CD4-positive, alpha-beta T cell treated with Interleukin-15 for 1 hour (primary cell): ENCODE results near the gene NCK2.
"Not testable (repeated sequence)": the region's sequence is repeated elsewhere in the genome, so short reads cannot be mapped to it uniquely, and the experiment has no call there.

Source experiments
- DNase-seq: peaks from one replicate; pipeline ENCODE4 v3.0.0-alpha.2; 2020

Gene NCK2

GRCh38 chr2:105756865-105757264, 12.2 kb downstream of the NCK2 start:
- not testable (repeated sequence) for DNase-seq

- no peak for DNase-seq
These were observed 12.7 kb downstream of the NCK2 start for GRCh38 chr2:105757433-105757832.

GRCh38 chr2:105760191-105760590, 15.5 kb downstream of the NCK2 start:
- DNase-seq = no peak

GRCh38 chr2:105760639-105761337, 16.1 kb downstream of the NCK2 start:
- no peak for DNase-seq

GRCh38 chr2:105761931-105762515, 17.3 kb downstream of the NCK2 start:
- no peak for DNase-seq

GRCh38 chr2:105763076-105763475, 18.4 kb downstream of the NCK2 start:
- no peak for DNase-seq

GRCh38 chr2:105764059-105764458, 19.3 kb downstream of the NCK2 start:
- no peak for DNase-seq

GRCh38 chr2:105765415-105766299, 20.9 kb downstream of the NCK2 start:
- DNase-seq = no peak

- DNase-seq = no peak
These were observed 21.7 kb downstream of the NCK2 start for GRCh38 chr2:105766300-105766866.

- DNase-seq = no peak
These were observed 23.5 kb downstream of the NCK2 start for GRCh38 chr2:105768176-105768575.

- DNase-seq = no peak
These were observed 24.3 kb downstream of the NCK2 start for GRCh38 chr2:105768961-105769452.

- DNase-seq = no peak
These were observed 24.8 kb downstream of the NCK2 start for GRCh38 chr2:105769504-105769903.

- no peak for DNase-seq
These were observed 25.4 kb downstream of the NCK2 start for GRCh38 chr2:105770149-105770548.

GRCh38 chr2:105771291-105771690, 26.6 kb downstream of the NCK2 start:
- not testable (repeated sequence) for DNase-seq

GRCh38 chr2:105771836-105772235, 27.1 kb downstream of the NCK2 start:
- DNase-seq = no peak

GRCh38 chr2:105772362-105772761, 27.6 kb downstream of the NCK2 start:
- no peak for DNase-seq

GRCh38 chr2:105773568-105773967, 28.9 kb downstream of the NCK2 start:
- no peak for DNase-seq

GRCh38 chr2:105774781-105775337, 30.1 kb downstream of the NCK2 start:
- no peak for DNase-seq

GRCh38 chr2:105775809-105776559, 31.3 kb downstream of the NCK2 start:
- DNase-seq = peak; percentile 82

GRCh38 chr2:105776560-105776928, 31.8 kb downstream of the NCK2 start:
- no peak for DNase-seq

GRCh38 chr2:105777031-105777482, 32.3 kb downstream of the NCK2 start:
- no peak for DNase-seq

GRCh38 chr2:105777506-105778055, 32.9 kb downstream of the NCK2 start:
- no peak for DNase-seq
